Kidney epithelial cell (primary cell): ENCODE data around the gene PARK7. TPM values are rescaled to one million over a fixed set of nuclear protein-coding genes. Genes with fewer than 3 reads are reported as not detected.
"Not testable (repeated sequence)": the region's sequence is repeated elsewhere in the genome, so short reads cannot be mapped to it uniquely, and the experiment has no call there.

Experiments
- DNase-seq: peaks from one replicate; pipeline ENCODE4 v3.0.0-alpha.2; 2010; ENCODE audit warnings: low read depth
- H3K27me3 ChIP-seq: 2 replicates; pipeline ENCODE4 v1.6.0; 2011; ENCODE audit warnings: low read length; ENCODE audit not compliant: control insufficient read depth, insufficient read depth
- H3K36me3 ChIP-seq: 2 replicates; pipeline ENCODE4 v1.5.1; 2011; ENCODE audit warnings: low read length; ENCODE audit not compliant: control insufficient read depth, insufficient read depth
- H3K4me3 ChIP-seq: 2 replicates; pipeline ENCODE4 v1.5.1; 2011; ENCODE audit warnings: low read depth, mild to moderate bottlenecking, control low read depth, low read length
- total RNA-seq: library from RNA; depleted of rRNA; stranded (reverse); fragments of >200 nt; gene quantifications from 2 replicates; pipeline ENCODE4 v1.2.3, GENCODE V29; 2015
- TF ChIP-seq, protein P1 (sequence below): IDR thresholded peaks from 2 replicates; pipeline ENCODE4 v1.5.1; 2011; ENCODE audit warnings: mild to moderate bottlenecking, moderate library complexity, low read length, control low read depth, inconsistent platforms; ENCODE audit not compliant: insufficient read depth, poor library complexity, severe bottlenecking

PARK7 gene
- total RNA-seq, 1 donor from 2014 or later = 228 TPM

DNA sequence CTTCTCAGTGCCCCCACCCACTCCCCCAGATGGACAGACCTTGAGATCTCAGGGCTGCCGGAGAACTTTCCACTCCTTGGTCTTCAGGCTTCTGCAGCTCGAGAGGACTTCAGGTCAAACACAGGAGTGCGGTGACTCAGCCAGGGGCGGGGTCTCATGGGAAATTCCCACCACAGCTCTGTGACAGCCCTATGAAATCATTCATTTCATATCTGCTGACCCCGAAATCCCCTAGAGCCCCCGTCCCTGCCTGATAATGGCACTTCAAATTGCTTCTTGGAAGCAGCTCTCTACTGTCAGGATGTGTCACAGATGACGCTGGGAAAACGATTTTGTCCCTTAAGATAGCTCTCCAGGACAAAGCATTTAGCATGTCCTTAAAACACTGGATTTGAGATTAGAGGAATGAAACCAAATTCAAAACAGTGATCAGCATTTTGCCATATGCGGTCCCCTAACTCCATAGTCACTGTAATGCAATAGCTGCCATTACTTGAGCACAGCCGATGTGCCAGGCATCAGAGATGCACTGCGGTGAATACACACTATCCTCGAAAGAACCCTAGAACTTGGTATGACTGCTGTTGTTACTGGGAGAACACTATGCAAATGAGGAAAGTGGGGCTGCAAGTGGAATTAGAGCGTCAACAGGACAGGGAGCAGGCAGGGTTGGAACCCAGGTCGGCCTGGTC is 20.6 kb upstream of the PARK7 start, which contains the start of gene TNFRSF9:
TNFRSF9 (minus strand) TSS at position 95 of the 692 bp plus-strand sequence. CDS start 845 bp downstream, outside the sequence.
- Histone ChIP-seq H3K27me3 (peaks cover 4% of the 10 kb centered on the region), H3K36me3 (no peaks in the 10 kb centered on the region), H3K4me3 (no peak within 1 kb of the TSS)
- no peak for DNase-seq
- TF ChIP-seq, protein P1, sequence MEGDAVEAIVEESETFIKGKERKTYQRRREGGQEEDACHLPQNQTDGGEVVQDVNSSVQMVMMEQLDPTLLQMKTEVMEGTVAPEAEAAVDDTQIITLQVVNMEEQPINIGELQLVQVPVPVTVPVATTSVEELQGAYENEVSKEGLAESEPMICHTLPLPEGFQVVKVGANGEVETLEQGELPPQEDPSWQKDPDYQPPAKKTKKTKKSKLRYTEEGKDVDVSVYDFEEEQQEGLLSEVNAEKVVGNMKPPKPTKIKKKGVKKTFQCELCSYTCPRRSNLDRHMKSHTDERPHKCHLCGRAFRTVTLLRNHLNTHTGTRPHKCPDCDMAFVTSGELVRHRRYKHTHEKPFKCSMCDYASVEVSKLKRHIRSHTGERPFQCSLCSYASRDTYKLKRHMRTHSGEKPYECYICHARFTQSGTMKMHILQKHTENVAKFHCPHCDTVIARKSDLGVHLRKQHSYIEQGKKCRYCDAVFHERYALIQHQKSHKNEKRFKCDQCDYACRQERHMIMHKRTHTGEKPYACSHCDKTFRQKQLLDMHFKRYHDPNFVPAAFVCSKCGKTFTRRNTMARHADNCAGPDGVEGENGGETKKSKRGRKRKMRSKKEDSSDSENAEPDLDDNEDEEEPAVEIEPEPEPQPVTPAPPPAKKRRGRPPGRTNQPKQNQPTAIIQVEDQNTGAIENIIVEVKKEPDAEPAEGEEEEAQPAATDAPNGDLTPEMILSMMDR = no peak

DNA sequence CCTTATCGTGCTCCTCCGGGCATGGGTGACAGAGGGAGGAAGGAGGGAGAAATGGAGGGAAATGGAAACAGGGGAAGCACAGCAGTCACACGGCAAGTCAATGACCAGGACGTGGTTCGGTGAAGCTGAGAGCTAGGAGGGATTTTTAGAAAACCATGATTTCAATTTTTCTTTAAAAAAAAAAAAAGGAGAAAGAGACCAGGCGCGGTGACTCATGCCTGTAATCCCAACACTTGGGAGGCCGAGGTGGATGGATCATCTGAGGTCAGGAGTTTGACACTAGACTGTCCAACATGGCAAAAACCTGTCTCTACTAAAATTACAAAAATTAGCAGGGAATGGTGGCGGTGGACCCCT is 20.1 kb upstream of the PARK7 start:
- DNase-seq = no peak
- Histone ChIP-seq H3K27me3 (peaks cover 4% of the 10 kb centered on the region), H3K36me3 (no peaks in the 10 kb centered on the region), H3K4me3 (no peak overlapping the region)
- TF ChIP-seq, protein P1 = no peak

DNA sequence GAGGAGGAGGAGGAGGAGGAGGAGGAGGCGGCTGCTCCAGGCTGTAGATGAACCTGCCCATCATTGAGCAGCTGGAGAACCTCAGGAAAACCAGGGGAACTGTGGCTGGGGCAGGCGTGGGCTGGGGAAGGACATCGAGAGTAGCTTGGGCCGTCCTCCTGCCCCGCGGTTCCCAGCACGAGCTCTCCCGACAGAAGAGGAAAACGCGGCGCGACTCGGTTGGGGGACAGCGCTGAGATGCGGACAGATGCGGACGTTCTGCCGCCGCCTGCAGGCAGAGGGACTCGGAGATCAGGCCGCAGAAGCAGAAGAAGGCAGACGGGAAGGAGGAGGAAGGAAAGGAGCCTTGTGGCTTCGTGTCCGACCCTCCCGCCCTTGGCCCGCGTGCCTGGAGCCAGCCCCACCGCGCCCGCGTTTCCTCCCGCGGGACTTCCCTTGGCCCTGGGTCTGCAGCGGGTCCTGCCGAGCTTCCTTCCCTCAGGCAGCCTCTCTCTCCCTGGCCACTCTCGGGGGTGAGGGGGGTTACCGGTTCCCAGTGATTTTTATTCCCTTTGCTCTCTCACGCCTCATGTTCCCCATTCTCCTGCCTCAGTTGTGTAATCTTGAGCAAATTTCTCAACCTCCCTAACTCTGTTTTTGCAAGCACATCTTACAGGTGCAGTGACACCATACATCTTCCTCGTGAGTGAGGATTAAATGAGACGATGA is 19.1 kb upstream of the PARK7 start:
- peaks cover 4% of the 10 kb centered on the region for H3K27me3 ChIP-seq
- TF ChIP-seq, protein P1 = peak; percentile 34
- H3K36me3 ChIP-seq = no peaks in the 10 kb centered on the region
- no peak overlapping the region for H3K4me3 ChIP-seq
- no peak for DNase-seq

DNA sequence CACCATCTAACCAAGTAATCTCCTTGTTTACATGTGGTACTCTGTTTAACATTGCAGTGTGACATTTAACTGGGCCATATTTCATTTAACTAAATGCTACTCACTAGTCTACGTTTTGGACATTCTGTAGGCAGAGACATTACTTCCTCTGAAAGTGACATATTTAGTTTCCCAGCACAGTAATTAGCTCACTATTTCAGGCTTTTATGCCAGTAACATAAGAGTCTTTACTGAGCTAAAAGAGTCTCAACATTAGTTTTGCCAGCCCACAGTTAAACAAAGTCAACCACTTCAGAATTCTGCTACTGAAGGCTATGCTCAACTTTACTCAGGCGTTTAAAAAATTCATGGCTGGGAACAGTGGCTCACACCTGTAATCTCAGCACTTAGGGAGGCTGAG is 18.3 kb upstream of the PARK7 start:
- no peak for DNase-seq
- Histone ChIP-seq H3K36me3 (no peaks in the 10 kb centered on the region), H3K4me3 (no peak overlapping the region), H3K27me3 (peaks cover 4% of the 10 kb centered on the region)
- TF ChIP-seq, protein P1 = no peak

DNA sequence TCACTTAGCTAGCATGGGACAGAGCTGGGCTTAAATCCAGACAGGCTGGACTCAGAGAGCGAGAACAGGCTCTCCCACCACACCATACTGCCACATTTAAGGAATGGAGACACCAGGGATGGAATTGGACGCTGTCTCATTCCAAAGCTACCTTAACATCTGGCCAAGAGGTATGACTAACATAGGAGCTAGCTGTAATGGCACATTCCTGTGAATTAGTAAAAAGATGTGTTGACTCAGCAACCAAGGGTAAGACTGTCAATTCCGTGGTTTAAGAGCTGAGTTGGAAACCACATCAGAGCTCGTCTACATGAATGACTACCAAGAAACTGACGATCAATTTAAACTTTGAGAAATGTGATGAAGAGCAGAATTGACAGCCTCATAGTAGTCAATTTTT is 12.6 kb upstream of the PARK7 start:
- H3K4me3 ChIP-seq = no peak overlapping the region
- H3K36me3 ChIP-seq = no peaks in the 10 kb centered on the region
- TF ChIP-seq, protein P1 = no peak
- peak; percentile 93 for DNase-seq
- H3K27me3 ChIP-seq = no peaks in the 10 kb centered on the region

DNA sequence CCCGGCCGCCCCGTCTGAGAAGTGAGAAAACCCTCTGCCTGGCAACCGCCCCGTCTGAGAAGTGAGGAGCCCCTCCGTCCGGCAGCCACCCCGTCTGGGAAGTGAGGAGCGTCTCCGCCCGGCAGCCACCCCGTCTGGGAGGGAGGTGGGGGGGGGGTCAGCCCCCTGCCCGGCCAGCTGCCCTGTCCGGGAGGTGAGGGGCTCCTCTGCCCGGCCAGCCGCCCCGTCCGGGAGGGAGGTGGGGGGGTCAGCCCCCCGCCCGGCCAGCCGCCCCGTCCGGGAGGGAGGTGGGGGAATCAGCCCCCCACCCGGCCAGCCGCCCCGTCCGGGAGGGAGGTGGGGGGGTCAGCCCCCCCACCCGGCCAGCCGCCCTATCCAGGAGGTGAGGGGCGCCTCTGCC is 8.7 kb upstream of the PARK7 start:
- not testable (repeated sequence) for H3K36me3 ChIP-seq, H3K27me3 ChIP-seq, DNase-seq, H3K4me3 ChIP-seq
